NCI-H345 treated with DMSO at 0.1 percent for 48 hours (cell line): ENCODE data around the gene NPAS3.
A peak's percentile ranks its signal among the peaks of the same experiment; 100 is the strongest.

Experiments
- DNase-seq: peaks from one replicate; lab custom pipeline; 2025; ENCODE audit not compliant: unreplicated experiment; lab: John Stamatoyannopoulos, UW

Gene NPAS3

GRCh38 chr14:33464254-33464962, 525.7 kb downstream of the NPAS3 start:
- DNase-seq: no peak

GRCh38 chr14:33465846-33466700, 527.4 kb downstream of the NPAS3 start:
- no peak for DNase-seq

- no peak for DNase-seq
Observed at GRCh38 chr14:33467971-33468370, 529.3 kb downstream of the NPAS3 start.

GRCh38 chr14:33469898-33470297, 531.2 kb downstream of the NPAS3 start:
- no peak for DNase-seq

GRCh38 chr14:33471776-33472175, 533.1 kb downstream of the NPAS3 start:
- DNase-seq: no peak

- peak; percentile 65 for DNase-seq
Observed at GRCh38 chr14:33475623-33476022, 536.9 kb downstream of the NPAS3 start.

GRCh38 chr14:33477797-33478196, 539.1 kb downstream of the NPAS3 start:
- DNase-seq: peak; percentile 45

- DNase-seq: no peak
Observed at GRCh38 chr14:33480071-33480886, 541.6 kb downstream of the NPAS3 start.

DNA sequence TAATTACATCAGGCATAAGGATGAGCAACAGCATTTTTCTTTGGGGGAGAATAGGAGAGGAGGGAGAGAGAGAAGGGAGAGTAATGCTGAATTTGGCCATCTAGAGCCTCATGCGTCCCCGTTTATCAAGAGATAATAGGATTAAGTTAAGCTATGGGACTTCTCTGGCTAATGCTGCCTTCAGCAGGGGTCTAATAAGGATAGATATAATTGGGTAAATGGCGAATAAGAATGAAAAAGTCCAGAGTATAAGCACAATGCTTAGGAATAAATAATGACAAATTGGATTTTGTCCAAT, 542.2 kb downstream of the NPAS3 start:
- DNase-seq: no peak

- DNase-seq: no peak
Observed at GRCh38 chr14:33483110-33483509, 544.4 kb downstream of the NPAS3 start.

- DNase-seq: no peak
Observed at GRCh38 chr14:33483541-33483940, 544.9 kb downstream of the NPAS3 start.

DNA sequence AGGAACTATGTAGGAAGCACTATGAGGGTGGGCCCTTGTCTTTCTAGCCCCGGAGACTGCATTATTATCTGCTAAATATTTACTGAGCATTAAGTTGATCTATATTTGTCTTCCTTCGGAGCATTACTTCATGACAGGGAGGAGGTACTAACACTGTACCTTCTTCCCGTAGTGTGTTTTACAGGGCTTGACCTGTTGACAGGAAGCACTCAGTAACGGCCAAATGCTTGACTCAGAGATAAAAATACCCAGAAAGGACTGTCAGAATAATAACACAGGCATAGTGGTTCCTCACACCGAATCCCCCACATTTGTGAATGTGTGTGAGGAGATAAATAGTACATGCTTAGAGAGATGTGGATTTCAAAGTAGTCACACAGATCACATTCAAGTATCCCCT, 545.6 kb downstream of the NPAS3 start:
- DNase-seq: no peak

GRCh38 chr14:33486332-33486890, 547.7 kb downstream of the NPAS3 start:
- DNase-seq: no peak

DNA sequence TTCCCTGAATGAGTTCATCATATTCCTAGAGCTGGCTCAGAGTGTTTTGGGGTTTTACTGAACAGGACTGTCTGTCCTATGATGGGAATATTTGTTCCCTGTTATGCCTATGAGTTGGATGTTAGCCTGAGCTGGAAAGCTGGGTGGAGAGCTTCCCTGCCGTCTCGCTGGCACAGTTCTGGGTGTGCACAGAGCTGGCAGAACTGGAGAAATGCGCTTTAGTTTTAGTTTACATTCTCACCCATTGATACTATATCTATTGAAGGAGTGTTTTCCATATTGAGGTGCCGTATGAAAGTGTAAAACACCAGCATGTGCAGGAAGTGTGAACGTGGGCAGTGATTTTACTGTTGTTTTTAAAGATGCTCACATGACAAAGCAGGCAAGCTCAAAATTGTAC, 549.9 kb downstream of the NPAS3 start:
- DNase-seq: no peak

GRCh38 chr14:33490555-33490954, 551.9 kb downstream of the NPAS3 start:
- DNase-seq: no peak

- no peak for DNase-seq
Observed at GRCh38 chr14:33491112-33491511, 552.4 kb downstream of the NPAS3 start.

- no peak for DNase-seq
Observed at GRCh38 chr14:33492491-33492890, 553.8 kb downstream of the NPAS3 start.

DNA sequence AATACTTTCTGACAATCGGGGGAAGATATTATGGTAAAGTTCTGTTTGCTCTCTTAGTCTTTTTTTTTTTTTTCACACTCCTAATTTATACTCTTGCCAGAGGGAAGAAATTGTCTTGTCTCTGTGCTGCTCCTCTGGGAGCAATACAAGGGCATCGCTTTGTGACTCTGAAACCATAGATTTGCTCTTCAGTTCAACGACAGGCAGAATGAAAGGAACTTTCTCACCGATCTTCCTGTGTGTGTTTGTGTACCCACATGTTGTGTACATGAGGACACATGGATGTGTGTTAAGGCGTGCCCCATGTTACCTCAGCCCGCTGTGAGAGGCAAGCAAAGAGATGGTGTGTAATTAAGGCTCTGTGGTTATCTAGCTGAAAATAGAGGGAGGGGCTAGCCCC, 554.6 kb downstream of the NPAS3 start:
- no peak for DNase-seq

DNA sequence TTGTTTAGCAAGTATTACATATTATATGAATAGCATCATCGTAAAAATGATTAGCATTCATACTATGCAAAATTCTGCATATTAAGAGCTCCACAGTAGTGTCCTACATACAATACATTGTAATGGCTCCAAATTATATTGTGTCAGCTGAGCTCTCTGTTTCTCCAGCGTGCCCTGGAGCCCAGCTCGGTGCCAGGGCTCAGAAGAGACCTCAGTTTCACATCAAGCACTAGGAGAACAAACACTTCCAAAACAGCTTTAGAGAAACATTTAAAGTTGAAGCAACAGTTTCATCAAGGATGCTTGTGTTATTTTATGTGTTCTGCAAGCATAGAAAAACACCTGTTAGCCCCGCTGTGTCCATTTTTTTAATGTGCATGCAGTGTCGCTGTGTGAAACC, 555.3 kb downstream of the NPAS3 start:
- DNase-seq: no peak

GRCh38 chr14:33499687-33500086, 561.0 kb downstream of the NPAS3 start:
- DNase-seq: no peak
